GF-D8 (cell line): ENCODE measurements around the gene EHF.
"Not testable (repeated sequence)": the region's sequence is repeated elsewhere in the genome, so short reads cannot be mapped to it uniquely, and the experiment has no call there.

ENCODE experiments used
- DNase-seq: peaks from one replicate; lab custom pipeline; 2025; lab: John Stamatoyannopoulos, UW

The EHF gene

DNA sequence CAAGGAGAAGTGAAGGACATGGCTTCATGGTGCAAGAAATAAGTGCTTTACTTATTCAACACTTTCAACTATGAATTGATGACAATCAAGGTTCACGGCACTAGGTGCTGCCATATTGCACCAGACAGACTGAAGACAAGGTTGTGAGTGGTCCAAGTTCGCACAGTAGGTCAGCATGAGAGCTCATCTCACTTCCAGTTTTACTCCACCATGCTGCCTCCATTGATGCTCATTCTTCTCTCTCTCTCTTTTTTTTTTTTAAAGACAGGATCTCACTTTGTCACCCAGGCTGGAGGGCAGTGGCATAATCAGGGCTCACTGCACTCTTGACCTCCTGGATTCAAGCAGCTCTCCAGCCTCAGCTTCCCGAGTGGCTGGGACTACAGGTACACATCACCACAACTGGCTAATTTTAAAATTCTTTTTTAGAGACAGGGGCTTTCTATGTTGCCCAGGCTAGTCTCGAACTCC, 47.7 kb downstream of the EHF start:
- no peak for DNase-seq

DNA sequence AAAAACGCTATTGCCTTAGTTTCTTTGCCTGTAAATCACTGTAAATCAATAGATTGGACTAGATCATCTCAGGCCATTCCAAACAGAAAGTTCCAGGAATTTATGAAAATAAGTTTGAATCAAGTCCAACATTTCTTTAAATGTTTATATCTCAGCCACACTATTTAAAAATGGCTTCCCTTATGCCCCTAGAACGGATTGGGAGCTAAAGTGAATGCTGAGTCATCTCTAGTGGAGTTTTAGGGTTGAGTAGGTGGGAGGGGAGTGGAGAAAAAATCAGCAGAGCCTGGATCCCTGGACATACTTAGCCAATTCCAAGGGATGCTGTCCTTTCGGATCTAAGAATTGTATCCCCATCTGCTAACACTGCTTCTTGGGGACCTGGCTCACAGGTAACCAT, 48.6 kb downstream of the EHF start:
- DNase-seq, result no peak

DNA sequence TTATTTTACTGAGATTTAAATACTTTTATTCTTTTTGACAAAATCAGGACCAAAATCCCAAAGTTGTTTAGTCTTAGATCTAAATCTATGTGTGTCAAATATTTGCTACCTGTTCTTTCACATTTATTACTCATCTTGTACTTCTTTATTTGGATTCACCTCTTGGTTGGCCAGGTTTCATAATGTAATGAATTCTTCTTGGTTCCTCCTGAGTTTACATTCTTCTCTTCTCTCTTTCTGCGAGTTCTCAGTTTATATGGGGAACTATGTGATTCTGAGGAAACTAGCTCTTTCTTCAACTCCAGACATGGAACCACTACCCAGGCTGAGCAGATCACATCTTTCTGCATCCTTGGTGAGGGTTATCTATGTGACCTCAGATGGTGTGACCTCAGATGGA, 50.2 kb downstream of the EHF start:
- no peak for DNase-seq

DNA sequence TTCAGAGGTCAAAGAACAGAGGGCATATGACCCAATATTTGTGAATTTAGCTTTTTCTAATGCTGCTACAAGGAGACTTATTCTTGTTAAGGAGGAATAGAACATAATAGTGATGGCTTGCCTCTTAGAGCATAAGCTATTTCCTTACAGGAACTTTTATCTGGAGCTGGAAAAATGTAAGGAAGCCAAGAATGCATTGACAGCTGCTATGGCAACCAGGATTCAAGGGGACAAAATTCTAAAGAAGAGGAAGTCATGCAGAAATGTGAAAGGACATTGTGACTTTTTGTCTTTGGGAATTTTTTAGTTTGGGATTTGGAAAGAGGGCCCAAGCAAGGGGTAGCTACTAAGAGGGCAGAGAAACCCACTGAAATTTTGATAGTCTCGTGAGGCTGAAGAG, 51.1 kb downstream of the EHF start:
- no peak for DNase-seq

DNA sequence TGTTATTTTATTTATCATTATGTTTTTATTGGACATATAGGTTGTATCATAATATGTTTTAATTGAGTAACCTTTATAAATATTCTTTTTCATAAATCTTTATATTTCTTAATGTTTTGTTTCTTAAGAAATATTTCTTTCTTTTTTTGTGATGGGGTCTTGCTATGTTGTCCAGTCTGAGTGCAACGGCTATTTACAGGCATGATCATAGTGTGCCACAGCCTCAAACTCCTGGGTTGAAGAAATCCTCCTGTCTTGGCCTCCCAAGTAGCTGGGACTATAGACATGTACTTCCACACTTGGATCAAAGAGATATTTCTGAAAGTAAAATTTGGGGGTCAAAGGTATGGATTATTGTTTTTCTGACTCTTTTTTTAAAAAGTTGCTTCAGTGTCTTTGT, 53.1 kb downstream of the EHF start:
- DNase-seq, result no peak

DNA sequence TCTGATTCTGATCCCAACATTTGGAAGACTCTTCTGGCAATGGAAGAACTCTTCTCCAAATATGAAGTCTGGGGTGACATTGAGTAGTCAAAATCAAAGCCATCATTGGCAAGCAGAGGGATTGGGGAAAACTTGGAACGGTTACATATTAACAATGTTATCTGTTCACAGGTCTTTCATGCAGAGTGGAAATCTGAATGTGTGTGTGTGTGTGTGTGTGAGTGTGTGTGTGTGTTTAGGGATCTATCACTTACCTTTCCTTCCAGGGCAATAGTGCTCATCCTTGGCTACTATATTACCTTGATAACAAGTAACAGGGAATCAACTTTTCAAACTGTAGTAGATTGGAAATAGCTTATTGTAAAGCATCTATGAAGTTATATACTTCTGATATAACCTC, 55.3 kb downstream of the EHF start:
- no peak for DNase-seq

DNA sequence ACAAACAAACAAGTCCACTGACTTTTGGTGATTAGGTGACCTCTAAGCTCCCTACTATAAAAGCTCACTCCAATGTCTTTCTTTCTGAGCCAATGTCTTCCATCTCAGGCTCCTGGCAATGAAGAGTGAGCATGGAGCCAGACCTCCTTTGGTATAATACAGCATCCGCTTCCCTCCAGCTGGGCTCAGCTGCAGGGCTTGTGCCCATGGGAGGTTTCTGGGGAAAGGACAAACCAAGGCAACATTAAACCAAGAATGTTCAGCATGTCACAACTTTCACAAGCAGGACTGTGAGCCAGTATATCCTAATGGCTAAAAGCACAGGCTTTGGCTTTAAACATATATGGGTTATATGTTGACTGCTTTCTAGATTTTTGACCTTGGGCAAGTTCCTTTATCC, 58.8 kb downstream of the EHF start:
- no peak for DNase-seq

DNA sequence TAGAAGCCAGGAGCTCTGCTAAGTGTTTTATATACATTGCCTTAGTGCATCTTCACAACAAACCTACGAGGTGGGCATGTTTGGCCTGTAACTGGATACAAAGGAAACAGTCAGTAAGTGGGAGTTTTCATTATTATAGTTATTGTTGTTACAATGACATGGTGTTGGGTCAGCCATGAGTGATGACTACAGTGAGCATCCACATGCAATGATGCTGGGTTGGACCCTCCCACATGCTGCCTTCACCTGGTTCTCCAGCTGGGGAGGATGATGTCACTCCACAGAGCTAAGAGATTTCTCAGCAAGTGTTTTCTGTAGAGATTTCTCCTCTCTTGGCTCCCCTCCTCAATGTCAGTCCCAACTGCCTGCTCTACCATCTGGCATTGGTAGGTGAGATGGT, 59.3 kb downstream of the EHF start:
- DNase-seq, result no peak

DNA sequence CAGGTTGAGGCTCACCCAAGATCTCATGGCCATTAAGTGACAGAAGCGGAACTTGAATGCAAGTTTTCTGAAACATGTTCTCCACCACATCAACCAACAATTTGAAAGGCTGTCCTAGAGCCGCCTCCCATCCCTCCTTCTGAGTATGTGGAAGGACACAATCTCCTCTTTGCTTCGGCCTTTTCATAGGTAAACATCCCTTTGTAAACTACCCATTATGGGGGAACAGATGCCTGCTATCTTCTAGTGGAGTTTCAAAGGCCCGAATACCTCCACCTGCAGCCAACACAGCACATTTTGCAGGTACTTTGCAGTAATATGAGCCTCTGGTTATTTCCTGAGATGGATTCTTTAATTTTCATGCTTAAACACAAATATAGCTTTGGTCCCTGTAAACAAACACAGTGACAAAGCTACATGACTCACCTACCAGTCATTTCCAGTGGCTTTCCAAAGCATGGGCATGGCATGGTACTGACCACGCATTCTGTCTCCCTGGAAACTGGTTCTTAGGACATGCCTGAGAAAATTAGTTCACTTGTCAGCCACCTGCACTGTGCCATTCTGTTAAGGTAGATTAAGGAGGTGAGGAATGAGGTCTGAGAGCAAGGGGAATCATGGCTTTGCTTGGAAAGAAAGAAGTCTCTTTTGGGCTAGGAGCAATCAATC, 60.2 kb downstream of the EHF start:
- DNase-seq, result no peak

DNA sequence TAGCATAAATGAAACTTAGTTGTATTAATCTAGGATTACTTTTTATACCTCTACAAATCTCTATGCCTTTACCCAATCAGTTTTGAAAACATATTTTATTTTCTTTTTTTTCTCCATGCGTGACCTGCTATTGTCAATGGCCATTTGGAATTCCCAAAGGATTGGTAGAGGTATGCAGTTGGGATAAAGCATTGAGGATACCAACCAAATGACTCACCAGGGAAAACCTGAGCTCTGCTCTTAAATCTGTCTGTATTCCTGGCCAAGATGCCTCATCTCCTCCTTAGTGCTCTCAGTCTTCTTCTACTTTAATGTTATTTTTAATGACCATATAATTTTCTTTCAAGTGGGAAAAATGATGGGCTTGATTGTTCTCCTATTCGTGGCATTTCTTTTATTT, 61.9 kb downstream of the EHF start:
- DNase-seq, result no peak

DNA sequence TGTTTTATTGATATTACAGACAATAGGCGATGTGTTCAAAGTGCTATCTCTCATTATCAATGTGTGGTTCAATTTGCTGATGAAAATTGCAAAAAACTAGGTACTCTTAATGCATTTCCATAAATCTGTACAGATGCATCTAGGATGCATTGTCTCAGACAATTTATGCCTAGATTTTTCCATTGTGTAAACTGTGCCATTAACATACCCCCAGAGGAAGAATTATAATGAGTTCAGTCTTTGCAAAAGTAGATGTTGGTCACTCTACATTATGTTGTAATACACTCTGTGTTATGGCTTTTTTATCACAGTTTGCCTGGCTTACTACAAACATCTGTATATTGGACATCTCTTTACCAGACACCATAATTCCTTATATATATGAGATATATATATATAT, 62.5 kb downstream of the EHF start:
- no peak for DNase-seq

DNA sequence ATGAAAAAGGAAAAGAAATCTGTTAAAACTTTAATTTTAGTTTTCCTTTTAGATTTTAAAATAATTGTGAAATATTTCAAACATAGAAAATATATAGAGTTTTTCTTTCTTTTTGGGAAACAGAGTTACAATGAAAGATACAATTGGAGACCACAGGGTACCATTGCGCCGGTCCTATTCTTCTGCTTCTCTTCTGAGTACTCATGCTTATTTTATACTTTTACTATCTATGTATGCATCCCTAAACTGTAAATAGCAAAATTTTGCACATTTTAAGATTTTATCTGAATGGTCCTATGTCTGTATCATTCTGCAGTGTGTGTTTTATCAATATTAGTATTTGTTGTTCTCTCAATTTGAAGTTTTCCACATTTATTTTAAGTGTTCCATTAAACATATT, 65.0 kb downstream of the EHF start:
- no peak for DNase-seq

DNA sequence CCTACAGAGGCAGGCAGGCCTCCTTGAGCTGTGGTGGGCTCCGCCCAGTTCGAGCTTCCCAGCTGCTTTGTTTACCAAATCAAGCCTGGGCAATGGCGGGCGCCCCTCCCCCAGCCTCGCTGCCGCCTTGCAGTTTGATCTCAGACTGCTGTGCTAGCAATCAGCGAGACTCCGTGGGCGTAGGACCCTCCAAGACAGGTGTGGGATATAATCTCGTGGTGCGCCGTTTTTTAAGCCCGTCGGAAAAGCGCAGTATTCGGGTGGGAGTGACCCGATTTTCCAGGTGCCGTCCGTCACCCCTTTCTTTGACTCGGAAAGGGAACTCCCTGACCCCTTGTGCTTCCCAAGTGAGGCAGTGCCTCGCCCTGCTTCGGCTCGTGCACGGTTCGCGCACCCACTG, 71.4 kb downstream of the EHF start:
- not testable (repeated sequence) for DNase-seq

DNA sequence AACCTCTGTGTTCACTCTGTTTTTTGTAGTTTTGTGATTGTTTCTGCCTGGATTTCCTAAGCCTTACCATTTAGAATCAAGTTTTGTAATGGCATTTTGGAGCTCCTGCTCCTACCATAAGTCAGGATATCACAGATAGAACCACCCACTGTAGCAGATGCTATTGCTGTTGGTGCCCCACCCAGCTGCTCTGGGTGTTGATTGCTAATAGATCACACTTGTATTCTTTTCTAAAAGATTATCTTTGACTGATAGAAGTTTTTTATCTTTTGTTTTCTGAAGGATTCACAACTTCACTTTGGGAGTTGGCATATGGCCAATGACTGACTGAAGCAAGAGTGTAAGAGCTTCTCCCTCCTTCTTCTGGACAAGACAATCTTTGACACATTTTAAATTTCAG, 76.0 kb downstream of the EHF start:
- no peak for DNase-seq

DNA sequence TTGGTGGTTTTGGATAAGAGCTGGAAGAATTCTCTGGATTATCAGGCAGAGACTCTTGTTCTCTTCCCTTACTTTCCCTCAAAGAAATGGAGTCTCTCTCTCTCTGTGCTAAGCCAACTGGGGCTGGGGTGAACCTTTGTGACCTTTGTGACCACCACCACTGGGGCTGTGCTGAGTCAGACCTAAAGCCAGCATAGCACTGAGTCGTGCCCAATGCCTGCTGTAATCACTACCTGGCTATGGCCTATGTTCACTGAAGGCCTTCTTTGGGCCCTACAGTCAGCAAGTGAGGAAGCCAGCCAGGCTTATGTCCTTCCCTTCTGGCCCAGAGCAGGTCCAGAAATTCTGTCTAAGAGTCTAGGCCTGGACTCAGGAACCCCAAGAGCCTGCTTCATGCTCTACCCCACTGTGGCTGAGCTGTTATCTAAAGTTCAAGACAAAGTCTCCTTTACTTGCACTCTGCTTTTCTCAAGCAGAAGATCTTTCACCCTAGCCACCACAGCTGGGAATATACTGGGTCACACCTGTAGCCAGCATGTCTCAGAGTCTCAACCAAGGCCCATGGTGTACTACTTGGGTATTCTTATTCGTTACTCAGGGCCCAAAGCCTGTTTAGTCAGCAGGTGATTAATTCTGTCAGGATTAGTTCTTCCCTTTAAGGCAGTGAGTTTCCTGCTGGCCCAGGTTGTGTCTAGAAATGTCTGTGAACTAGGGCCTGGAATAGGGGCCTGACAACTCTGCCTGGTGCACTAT, 86.0 kb downstream of the EHF start:
- no peak for DNase-seq

DNA sequence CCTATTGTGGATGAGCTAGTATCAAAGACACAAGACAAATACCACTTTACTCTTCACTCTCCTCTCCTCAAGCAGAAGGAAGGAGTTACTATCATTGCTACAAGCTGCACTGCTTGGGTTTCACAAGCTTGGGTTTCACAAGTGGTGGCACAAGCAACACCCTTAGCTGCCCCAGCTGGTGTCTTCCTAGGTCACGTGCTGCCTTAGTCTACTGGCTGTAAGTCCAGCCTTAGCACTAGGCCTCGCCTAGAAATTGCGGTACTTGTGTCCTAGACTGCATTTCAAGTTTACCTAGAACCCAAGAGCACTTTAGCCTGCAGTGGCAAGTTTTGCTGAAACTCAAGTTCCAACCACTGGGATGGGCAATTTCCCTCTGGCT, 86.6 kb downstream of the EHF start:
- DNase-seq, result no peak
